GM13977 (cell line): ENCODE data around the gene KRT9.

Experiments used
- DNase-seq: peaks from one replicate; pipeline ENCODE4 v3.0.0; 2012; ENCODE audit warnings: low spot score
- CTCF ChIP-seq: IDR thresholded peaks from 2 replicates; pipeline ENCODE4 v1.5.1; 2012; ENCODE audit warnings: mild to moderate bottlenecking, control low read depth; ENCODE audit not compliant: insufficient read depth; ENCODE audit errors: extremely low read depth, missing control alignments
- in situ Hi-C: fragments of 300-500 bp; cut with MboI; formaldehyde crosslinking; loops from one replicate; pipeline ENCODE4 v1.12.0; 2022; ENCODE audit warnings: low sequenced_read_pairs, low pct_unique_long_range_greater_than_20kb, mixed read lengths, inconsistent platforms; ENCODE audit not compliant: unreplicated experiment

KRT9 gene

GRCh38 chr17:41527063-41528023, 44.5 kb downstream of the KRT9 start:
- DNase-seq, result no peak
- no peak for TF ChIP-seq CTCF
- in situ Hi-C loops, result no loop called here

GRCh38 chr17:41524261-41524660, 47.6 kb downstream of the KRT9 start:
- in situ Hi-C loops, result no loop called here
- DNase-seq, result no peak
- TF ChIP-seq CTCF, result no peak

- no peak for DNase-seq
- no peak for TF ChIP-seq CTCF
- in situ Hi-C loops, result no loop called here
Measured at GRCh38 chr17:41523787-41524186, 48.1 kb downstream of the KRT9 start.

- in situ Hi-C loops, result no loop called here
- no peak for DNase-seq
- no peak for TF ChIP-seq CTCF
Measured at GRCh38 chr17:41523225-41523593, 48.6 kb downstream of the KRT9 start.

GRCh38 chr17:41522301-41523224, 49.3 kb downstream of the KRT9 start:
- in situ Hi-C loops, result no loop called here
- TF ChIP-seq CTCF, result no peak

GRCh38 chr17:41521574-41522261, 50.1 kb downstream of the KRT9 start:
- no peak for TF ChIP-seq CTCF
- DNase-seq, result no peak

More at GRCh38 chr17:41522301-41523224, 49.3 kb downstream of the KRT9 start:
- no peak for DNase-seq

More at GRCh38 chr17:41521574-41522261, 50.1 kb downstream of the KRT9 start:
- in situ Hi-C loops, result no loop called here
